Measurements from ENCODE around the gene TMX1.
"Not testable (repeated sequence)": the region's sequence is repeated elsewhere in the genome, so short reads cannot be mapped to it uniquely, and the experiment has no call there.

TMX1 gene

DNA sequence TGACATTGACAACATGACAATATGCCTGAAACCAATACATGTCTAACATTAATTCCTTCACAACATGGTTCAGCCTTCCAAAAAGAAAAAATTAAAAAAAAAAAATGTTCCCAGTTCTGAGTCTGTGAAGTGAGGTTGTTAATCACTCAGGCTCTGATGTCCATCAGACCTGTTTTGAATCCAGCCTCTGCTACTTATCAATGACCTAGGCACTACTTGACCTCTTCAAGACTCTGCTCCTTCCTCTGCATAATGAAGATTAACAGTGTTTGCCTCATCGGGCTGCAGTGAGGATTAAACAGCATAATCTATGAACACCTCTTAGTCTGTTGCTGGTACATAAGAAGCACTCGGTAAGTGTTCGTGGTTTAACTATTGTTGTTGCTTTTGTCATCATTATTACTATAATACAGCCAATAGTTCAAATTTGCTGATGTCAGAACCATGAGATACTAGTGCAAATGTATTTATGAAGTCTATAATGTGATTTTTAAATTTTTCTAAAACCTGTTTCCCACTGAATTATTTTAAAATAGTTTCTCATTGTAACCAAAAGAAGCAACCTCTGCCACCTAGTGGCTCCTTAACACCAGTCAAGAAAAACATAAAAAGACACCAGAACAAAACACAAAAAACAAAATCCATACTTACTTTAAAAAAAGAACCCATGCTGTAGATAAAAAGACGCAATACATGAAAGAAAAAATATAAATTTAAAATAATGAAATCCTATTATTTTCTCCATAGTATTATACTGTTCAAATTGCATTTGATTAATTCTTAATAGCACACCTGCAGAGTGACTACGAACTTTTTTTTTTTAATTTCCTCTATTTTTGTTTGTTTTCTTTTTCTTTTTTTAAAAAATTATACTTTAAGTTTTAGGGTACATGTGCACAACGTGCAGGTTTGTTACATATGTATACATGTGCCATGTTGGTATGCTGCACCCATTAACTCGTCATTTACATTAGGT, 20.3 kb upstream of the TMX1 start:
- DNase-seq (ENCODE audit: low read depth): peak; percentile 45
- no peak for TF ChIP-seq MYC (IDR thresholded peaks at IDR 0.05; ENCODE audit: low read depth, low read length)
- TF ChIP-seq MAX (IDR thresholded peaks at IDR 0.05; ENCODE audit: low read depth, low read length): no peak
- TF ChIP-seq, protein P1, sequence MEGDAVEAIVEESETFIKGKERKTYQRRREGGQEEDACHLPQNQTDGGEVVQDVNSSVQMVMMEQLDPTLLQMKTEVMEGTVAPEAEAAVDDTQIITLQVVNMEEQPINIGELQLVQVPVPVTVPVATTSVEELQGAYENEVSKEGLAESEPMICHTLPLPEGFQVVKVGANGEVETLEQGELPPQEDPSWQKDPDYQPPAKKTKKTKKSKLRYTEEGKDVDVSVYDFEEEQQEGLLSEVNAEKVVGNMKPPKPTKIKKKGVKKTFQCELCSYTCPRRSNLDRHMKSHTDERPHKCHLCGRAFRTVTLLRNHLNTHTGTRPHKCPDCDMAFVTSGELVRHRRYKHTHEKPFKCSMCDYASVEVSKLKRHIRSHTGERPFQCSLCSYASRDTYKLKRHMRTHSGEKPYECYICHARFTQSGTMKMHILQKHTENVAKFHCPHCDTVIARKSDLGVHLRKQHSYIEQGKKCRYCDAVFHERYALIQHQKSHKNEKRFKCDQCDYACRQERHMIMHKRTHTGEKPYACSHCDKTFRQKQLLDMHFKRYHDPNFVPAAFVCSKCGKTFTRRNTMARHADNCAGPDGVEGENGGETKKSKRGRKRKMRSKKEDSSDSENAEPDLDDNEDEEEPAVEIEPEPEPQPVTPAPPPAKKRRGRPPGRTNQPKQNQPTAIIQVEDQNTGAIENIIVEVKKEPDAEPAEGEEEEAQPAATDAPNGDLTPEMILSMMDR (IDR thresholded peaks at IDR 0.05; ENCODE audit: low read depth, low read length): peak; percentile 54
- TF ChIP-seq POLR2A (IDR thresholded peaks at IDR 0.05; ENCODE audit: extremely low read depth, insufficient read length): no peak

GRCh38 chr14:51223463-51223862, 16.6 kb upstream of the TMX1 start:
- DNase-seq (ENCODE audit: low read depth); H3K4me3 ChIP-seq (ENCODE audit: low read depth, low read length): not testable (repeated sequence)

More for the DNA sequence above, 20.3 kb upstream of the TMX1 start:
- no peak overlapping the region for H3K4me3 ChIP-seq (ENCODE audit: low read depth, low read length)

DNA sequence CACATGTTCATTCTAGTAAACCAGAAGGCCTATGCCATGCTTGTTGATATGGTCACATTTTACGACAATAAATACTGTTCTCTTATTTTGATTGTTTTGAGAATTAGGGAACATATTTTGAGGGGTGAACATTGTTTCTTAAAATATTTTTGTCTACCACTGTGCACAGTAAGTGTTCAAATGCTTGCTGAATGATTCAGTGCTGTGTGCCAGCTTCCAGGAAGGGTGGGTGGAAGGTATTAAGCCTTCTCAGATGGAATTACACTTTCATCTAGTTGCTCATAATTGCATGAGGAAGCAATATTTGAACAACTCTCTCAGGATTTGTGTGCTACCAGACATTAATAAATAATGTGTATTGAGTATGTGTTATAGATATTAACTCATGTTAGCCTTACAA, 15.5 kb upstream of the TMX1 start:
- no peak overlapping the region for H3K4me3 ChIP-seq (ENCODE audit: low read depth, low read length)
- no peak for TF ChIP-seq MAX (IDR thresholded peaks at IDR 0.05; ENCODE audit: low read depth, low read length)
- TF ChIP-seq, protein P1 (IDR thresholded peaks at IDR 0.05; ENCODE audit: low read depth, low read length): no peak
- TF ChIP-seq MYC (IDR thresholded peaks at IDR 0.05; ENCODE audit: low read depth, low read length): no peak
- DNase-seq (ENCODE audit: low read depth): no peak

- TF ChIP-seq POLR2A (IDR thresholded peaks at IDR 0.05; ENCODE audit: extremely low read depth, insufficient read length): no peak
- TF ChIP-seq, protein P1 (IDR thresholded peaks at IDR 0.05; ENCODE audit: low read depth, low read length): no peak
- no peak for TF ChIP-seq MAX (IDR thresholded peaks at IDR 0.05; ENCODE audit: low read depth, low read length)
- TF ChIP-seq MYC (IDR thresholded peaks at IDR 0.05; ENCODE audit: low read depth, low read length): no peak
- DNase-seq (ENCODE audit: low read depth): no peak
- no peak overlapping the region for H3K4me3 ChIP-seq (ENCODE audit: low read depth, low read length)
These were observed 14.3 kb upstream of the TMX1 start for GRCh38 chr14:51225751-51226150.

DNA sequence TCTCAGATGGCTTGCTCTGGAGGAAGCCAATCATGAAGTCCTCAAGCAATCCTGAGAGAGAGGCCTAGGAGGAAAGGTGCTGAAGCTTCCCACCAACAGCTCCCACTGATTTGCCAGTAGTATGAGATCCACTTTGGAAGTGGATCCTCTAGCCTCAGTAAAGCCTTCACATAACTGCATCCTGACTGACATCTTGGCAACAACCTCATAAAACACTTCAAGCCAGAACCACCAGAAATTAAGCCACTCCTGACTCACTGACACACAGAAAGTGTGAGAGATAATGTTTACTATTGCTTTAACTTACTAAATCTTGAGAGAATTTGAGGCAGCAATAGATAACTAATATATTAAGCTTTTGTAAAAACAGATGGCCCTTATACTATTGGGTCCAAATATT, 11.7 kb upstream of the TMX1 start:
- no peak overlapping the region for H3K4me3 ChIP-seq (ENCODE audit: low read depth, low read length)
- TF ChIP-seq, protein P1 (IDR thresholded peaks at IDR 0.05; ENCODE audit: low read depth, low read length): no peak
- TF ChIP-seq MYC (IDR thresholded peaks at IDR 0.05; ENCODE audit: low read depth, low read length): no peak
- no peak for TF ChIP-seq MAX (IDR thresholded peaks at IDR 0.05; ENCODE audit: low read depth, low read length)
- no peak for TF ChIP-seq POLR2A (IDR thresholded peaks at IDR 0.05; ENCODE audit: extremely low read depth, insufficient read length)
- DNase-seq (ENCODE audit: low read depth): no peak

DNA sequence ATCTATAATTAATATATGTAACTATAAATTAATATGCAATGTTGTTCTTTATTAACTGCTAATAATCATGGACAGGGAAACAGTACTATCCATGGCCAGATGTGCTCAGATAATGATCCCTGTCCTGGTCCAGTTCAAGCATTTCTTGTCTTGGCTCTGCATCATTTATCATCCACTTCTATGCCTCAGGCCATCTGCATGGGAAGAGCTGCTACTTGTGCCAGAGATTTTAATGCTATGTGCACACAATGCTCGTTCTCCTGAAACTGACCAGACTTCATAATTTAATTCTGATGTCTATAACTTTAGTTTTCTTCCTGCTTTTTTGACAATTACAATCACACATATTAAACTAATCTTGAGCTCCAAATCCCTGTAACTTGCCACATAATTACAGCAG, 11.2 kb upstream of the TMX1 start:
- no peak for DNase-seq (ENCODE audit: low read depth)
- H3K4me3 ChIP-seq (ENCODE audit: low read depth, low read length): no peak overlapping the region
- TF ChIP-seq MAX (IDR thresholded peaks at IDR 0.05; ENCODE audit: low read depth, low read length): no peak
